ENCODE measurements around the gene CSTPP1.

Gene CSTPP1

DNA sequence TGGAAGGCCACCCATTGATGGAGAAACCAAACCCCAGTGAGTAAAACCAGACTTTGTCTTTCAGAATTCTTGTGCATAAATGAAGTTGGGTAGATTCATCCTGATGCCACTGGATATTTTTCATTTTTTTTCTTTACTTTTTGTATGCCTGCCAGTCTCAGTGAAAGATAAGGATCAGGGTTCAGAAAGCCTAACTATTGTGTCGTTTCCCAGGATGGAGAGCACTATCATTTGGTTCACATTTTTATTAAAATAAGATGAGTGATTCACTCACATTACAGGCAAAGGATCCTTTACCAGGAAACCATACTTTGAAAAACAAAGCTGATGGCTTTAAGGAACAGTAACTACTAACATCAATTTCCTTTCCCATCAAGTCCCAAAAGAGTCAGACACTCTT is 188.1 kb downstream of the CSTPP1 start:
- Histone ChIP-seq H3K27me3 (ENCODE audit: control insufficient read depth, low read length) (no peaks in the 10 kb centered on the region), H3K4me1 (ENCODE audit: control insufficient read depth, low read length) (peaks cover 24% of the 10 kb centered on the region), H3F3A (ENCODE audit: control insufficient read depth, insufficient read depth) (0 out of 2 replicates have a peak, but pooled peaks cover 7% of the 10 kb centered on the region), H3K4me3 (ENCODE audit: low read length) (no peak overlapping the region), H3K4me2 (ENCODE audit: low read length) (no peak overlapping the region), H4K20me1 (ENCODE audit: control insufficient read depth, insufficient read depth, low read depth, low read length) (no peaks in the 10 kb centered on the region), H3K79me2 (ENCODE audit: control insufficient read depth, low read length) (no peaks in the 10 kb centered on the region), H3K27ac (ENCODE audit: low read depth, low read length) (no peak overlapping the region), H3K9me2 (replicated peaks; ENCODE audit: control insufficient read depth, low read length) (no peaks in the 10 kb centered on the region), H3K9me3 (ENCODE audit: control insufficient read depth, insufficient read depth, low read length) (no peaks in the 10 kb centered on the region), H3K36me3 (ENCODE audit: control insufficient read depth, low read length) (no peaks in the 10 kb centered on the region)
- TF ChIP-seq, protein P1, sequence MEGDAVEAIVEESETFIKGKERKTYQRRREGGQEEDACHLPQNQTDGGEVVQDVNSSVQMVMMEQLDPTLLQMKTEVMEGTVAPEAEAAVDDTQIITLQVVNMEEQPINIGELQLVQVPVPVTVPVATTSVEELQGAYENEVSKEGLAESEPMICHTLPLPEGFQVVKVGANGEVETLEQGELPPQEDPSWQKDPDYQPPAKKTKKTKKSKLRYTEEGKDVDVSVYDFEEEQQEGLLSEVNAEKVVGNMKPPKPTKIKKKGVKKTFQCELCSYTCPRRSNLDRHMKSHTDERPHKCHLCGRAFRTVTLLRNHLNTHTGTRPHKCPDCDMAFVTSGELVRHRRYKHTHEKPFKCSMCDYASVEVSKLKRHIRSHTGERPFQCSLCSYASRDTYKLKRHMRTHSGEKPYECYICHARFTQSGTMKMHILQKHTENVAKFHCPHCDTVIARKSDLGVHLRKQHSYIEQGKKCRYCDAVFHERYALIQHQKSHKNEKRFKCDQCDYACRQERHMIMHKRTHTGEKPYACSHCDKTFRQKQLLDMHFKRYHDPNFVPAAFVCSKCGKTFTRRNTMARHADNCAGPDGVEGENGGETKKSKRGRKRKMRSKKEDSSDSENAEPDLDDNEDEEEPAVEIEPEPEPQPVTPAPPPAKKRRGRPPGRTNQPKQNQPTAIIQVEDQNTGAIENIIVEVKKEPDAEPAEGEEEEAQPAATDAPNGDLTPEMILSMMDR (IDR thresholded peaks at IDR 0.05; ENCODE audit: low read depth, low read length, poor library complexity, severe bottlenecking) = no peak
- no peak for TF ChIP-seq EZH2phosphoT487 (IDR thresholded peaks at IDR 0.05; ENCODE audit: borderline replicate concordance, low read length)

DNA sequence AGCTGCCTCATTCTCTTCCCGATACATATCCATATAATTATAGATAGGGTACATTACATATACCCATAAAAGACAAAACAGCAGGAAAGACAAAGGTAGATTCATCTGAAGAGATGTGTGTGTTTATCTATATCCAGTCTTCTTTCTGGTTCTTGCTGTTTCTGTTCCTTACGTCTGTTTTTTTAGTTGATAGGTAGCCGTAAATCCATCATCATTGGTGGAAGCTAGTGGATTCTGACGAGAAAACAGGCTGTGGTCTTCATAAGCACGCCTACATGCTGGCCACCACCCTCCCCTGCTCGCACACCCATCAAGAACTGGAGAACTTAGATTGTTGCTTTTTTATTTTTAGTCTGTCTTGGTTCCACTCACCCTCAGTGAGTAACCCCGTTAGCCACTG is 188.5 kb downstream of the CSTPP1 start:
- peaks cover 24% of the 10 kb centered on the region for H3K4me1 ChIP-seq (ENCODE audit: control insufficient read depth, low read length)
- 0 out of 2 replicates have a peak, but pooled peaks cover 7% of the 10 kb centered on the region for H3F3A ChIP-seq (ENCODE audit: control insufficient read depth, insufficient read depth)
- H3K9me2 ChIP-seq (replicated peaks; ENCODE audit: control insufficient read depth, low read length) = no peaks in the 10 kb centered on the region
- TF ChIP-seq, protein P1 (IDR thresholded peaks at IDR 0.05; ENCODE audit: low read depth, low read length, poor library complexity, severe bottlenecking) = no peak
- TF ChIP-seq EZH2phosphoT487 (IDR thresholded peaks at IDR 0.05; ENCODE audit: borderline replicate concordance, low read length) = no peak
- H3K79me2 ChIP-seq (ENCODE audit: control insufficient read depth, low read length) = no peaks in the 10 kb centered on the region
- no peaks in the 10 kb centered on the region for H4K20me1 ChIP-seq (ENCODE audit: control insufficient read depth, insufficient read depth, low read depth, low read length)
- H3K4me2 ChIP-seq (ENCODE audit: low read length) = no peak overlapping the region
- H3K36me3 ChIP-seq (ENCODE audit: control insufficient read depth, low read length) = no peaks in the 10 kb centered on the region
- no peak overlapping the region for H3K4me3 ChIP-seq (ENCODE audit: low read length)
- no peaks in the 10 kb centered on the region for H3K9me3 ChIP-seq (ENCODE audit: control insufficient read depth, insufficient read depth, low read length)
- H3K27ac ChIP-seq (ENCODE audit: low read depth, low read length) = no peak overlapping the region
- no peaks in the 10 kb centered on the region for H3K27me3 ChIP-seq (ENCODE audit: control insufficient read depth, low read length)

DNA sequence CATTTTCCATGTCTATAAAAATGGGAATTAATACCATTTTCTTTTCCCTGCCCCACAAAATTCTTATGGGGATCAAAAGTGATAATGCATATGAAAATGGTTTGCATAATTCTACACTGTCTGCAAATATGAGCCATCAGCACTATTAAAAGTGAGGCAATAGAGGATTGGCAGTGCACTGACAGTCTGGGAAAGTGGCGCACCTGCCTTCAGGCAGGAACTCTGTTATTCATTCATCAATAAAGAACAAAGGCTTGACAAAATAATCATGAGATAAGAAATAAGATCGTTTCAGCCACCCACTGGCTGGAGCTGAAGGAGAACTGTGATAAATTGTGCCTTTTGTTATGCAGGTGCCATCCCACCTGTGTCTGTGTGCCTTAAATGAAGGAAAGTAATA is 190.7 kb downstream of the CSTPP1 start:
- no peak overlapping the region for H3K4me2 ChIP-seq (ENCODE audit: low read length)
- H3K4me1 ChIP-seq (ENCODE audit: control insufficient read depth, low read length) = peaks cover 27% of the 10 kb centered on the region
- H3K79me2 ChIP-seq (ENCODE audit: control insufficient read depth, low read length) = no peaks in the 10 kb centered on the region

More for the DNA sequence above, 190.7 kb downstream of the CSTPP1 start:
- no peak overlapping the region for H3K27ac ChIP-seq (ENCODE audit: low read depth, low read length)
- H3K9me2 ChIP-seq (replicated peaks; ENCODE audit: control insufficient read depth, low read length) = no peaks in the 10 kb centered on the region
- H4K20me1 ChIP-seq (ENCODE audit: control insufficient read depth, insufficient read depth, low read depth, low read length) = no peaks in the 10 kb centered on the region
- H3K27me3 ChIP-seq (ENCODE audit: control insufficient read depth, low read length) = no peaks in the 10 kb centered on the region
- no peaks in the 10 kb centered on the region for H3K36me3 ChIP-seq (ENCODE audit: control insufficient read depth, low read length)
- 0 out of 2 replicates have a peak, but pooled peaks cover 4% of the 10 kb centered on the region for H3F3A ChIP-seq (ENCODE audit: control insufficient read depth, insufficient read depth)
- no peak overlapping the region for H3K4me3 ChIP-seq (ENCODE audit: low read length)
- no peak for TF ChIP-seq EZH2phosphoT487 (IDR thresholded peaks at IDR 0.05; ENCODE audit: borderline replicate concordance, low read length)
- TF ChIP-seq, protein P1 (IDR thresholded peaks at IDR 0.05; ENCODE audit: low read depth, low read length, poor library complexity, severe bottlenecking) = no peak
- H3K9me3 ChIP-seq (ENCODE audit: control insufficient read depth, insufficient read depth, low read length) = no peaks in the 10 kb centered on the region

Measured in DOHH2 (cell line).